HS-27A (cell line): ENCODE results near the gene HAO1.

Source experiments
- DNase-seq: peaks from one replicate; pipeline ENCODE4 v3.0.0-alpha.2; 2012; ENCODE audit warnings: low read depth, missing footprints

HAO1 gene

DNA sequence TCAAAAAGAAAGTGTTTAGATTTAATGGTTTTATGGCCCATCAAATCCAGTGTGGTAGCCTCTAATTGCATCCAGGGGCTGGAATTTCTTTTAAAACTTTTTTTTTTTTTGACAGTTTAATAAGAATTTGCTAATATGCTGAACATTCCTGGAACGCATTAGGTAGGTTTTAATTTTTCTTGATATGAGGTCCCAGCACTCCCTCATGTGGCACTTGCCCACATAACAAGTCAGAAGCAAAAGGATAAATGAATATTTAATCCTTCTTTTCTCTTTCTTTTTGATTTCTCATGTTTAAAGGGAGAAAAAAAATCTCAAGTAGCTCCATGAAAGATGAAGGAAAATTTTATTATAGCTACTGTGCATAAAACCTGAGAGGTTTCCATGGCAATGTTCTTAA is 13.5 kb downstream of the HAO1 start:
- DNase-seq, result no peak

DNA sequence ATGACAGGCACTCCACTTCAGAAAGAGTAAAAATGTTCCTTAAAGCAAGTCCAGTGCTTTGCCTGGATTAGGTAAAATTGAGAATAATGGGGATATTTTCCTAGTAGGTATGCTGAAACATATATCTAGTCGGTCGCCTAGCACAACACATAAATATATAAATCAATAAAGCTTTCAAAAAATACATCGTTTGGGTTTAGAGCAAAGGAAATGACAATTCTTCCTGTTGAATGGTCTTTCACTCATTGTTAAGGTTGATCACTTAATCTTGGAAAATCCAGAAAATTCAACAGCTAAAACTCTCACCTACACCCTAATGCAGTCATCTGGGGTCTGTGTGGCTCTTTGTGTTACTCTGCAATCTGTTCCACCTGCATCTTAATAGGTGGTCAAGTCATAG is 13.9 kb downstream of the HAO1 start:
- DNase-seq, result no peak

DNA sequence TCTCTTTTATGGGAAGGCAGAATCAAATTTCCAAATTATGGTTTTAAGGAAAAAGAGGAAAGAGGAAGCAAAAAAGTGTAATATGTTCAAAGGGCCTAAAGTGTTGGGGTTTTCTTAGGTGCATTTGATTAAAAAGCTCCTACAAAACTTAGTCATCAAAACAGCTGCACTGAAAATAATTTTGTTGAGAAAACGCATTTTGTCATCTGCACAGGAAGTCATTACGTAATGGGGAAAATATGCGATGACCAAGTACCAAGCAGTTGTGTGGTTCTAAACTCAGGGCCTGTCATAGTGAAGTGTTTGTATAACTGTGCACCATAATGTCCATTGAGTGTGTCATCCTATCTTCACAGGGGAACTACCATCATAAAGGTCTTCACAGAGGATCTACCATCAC is 15.6 kb downstream of the HAO1 start:
- peak; percentile 90 for DNase-seq

DNA sequence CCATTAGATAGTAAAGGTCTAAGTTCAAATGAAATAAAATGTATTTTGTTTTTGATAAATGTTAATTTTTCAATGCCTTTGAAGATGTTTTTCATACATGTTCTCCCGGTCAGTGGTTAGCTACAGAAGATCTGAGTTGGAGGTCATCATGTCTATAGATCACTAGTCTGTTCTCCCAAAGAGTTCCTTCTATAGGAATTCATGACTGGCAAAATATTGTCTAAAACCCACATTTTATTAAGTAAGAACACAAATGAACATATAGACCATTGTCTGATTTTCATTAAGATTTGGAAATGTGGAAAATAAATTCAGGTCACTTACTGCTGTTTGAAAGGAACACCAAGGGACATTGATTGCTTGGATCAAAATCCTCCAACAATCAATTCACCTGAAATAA is 23.6 kb downstream of the HAO1 start:
- no peak for DNase-seq

DNA sequence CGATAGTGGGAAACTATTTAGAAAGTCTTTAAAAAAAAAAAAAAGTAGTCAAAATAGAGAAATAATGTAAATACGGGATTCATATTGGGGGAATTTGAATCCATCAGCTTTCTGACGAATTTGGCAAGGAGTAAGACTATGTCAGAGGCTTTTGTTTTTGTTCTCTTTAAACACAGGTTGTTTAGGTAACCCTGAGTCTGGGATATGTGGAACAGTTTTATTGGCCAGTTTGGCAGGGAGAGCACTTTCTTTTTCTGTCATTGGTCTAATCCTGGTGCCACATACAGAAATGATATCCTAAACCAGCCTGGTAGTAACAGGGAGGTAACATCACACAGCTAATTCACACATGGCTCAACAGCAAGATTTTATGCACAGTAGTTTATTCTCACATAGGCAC is 27.7 kb downstream of the HAO1 start:
- DNase-seq, result no peak

DNA sequence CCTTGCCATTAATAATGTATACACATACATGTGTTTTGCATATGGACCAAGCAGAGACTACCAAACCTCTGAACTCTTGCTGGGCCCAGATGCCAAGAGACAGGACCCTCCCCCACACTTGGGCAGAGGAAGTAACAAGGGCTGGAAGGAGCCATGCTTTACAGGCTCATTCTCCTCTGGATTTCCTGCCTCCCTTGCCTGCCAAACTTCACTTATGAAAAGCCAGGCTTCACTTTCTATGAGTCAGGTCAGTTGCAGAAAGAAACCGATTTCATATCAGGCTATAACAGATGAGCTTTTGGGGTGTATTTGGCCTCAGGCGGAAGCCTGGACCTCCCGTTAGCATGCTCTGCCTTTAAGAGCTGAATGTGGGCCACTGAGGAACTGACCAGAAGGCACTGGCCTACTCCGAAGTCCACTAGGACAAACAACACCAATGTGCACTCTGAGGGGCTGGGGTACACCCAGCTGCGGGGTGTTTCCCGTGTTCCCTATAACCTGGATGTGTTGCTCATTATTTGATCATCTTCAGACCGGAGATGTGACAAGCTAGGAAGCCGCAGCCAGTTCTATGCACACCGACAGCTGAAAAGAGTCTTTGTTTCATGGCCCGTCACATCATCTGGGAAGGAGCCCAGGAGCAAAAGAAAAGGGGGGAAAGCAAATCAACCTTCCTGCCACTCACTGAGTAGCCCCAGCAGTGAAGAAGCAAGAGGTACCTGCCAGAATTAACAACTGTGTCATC is 28.5 kb downstream of the HAO1 start:
- no peak for DNase-seq

DNA sequence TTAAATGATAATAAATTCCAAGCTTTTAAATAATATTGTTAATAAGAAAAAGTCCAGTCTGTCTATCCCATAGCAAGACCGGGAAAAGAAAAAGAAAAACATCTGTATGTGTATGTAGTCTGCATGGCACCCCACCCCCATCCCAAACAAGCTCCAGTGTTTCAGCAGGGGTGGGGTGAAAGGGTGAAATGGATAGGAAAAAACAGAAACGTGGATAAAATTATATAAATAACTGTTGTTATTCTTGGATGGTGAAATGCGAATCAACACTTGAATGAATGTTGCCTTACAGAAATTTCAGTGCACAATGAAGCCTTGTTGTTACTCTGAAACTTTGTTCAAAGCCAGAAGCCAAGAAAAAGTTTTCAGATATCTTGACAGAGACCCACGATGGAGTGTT is 31.4 kb downstream of the HAO1 start:
- no peak for DNase-seq

DNA sequence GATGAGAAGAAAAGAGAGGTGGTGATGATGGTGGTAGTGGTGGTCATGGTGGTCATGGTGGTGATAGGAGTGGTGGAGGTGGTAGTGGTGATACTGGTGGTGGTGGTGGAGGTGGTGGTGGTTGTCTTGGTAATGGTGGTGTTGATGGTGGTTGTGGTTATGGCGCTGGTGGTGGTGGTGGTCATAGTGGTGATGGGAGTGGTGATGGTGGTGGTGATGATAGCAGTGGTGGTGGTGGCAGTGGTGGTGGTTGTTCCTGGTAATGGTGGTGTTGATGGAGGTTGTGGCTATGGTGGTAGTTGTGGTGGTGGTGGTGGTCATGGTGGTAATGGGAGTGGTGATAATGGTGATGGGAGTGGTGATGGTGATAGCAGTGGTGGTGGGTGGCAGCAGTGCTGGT is 36.8 kb downstream of the HAO1 start:
- DNase-seq, result no peak

DNA sequence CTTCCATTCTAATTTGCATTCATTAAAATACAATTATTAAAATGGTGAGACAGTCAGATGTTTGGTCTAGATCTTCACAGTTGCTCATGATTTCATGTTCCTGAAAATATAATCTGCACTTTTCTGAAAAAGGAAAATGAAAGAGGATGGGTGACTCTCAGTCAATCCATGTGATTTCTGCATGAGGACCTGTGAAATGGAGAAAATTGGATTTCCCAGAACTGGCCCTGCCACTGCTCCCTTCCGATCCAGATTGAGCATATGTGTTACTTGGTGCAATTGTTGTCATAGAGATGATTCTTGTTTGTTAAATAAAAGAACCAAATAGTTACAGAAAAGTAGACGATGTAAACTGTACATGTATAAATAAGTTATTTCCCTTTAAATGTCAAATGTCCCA is 37.4 kb downstream of the HAO1 start:
- no peak for DNase-seq

DNA sequence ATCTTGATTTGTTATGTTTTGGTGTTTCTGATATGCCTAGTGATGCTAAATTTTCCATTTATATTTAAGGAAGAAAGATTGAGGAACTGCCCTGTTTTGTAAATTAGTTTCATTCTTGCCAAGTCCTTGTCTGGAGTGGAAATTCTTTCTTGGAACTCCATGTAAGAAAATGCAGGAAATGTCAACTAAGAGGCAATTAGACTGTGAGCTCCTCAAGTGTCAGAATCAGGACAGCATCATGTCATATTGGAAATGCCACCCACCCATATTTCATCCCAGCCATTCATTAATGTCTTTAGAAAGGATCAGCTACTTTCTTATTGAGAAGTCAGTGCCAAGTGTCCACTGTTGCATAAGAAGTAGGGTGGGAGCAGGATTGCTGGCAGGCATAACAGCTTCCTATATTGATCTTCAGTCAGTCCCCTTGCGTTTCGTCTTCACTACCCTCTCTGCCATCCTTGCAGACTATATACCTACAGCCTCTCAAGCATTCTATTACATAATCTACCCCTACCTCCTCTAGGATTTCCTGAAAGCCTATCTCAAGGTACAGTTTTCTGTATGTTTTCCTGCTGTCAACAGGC is 42.4 kb downstream of the HAO1 start:
- DNase-seq, result no peak

DNA sequence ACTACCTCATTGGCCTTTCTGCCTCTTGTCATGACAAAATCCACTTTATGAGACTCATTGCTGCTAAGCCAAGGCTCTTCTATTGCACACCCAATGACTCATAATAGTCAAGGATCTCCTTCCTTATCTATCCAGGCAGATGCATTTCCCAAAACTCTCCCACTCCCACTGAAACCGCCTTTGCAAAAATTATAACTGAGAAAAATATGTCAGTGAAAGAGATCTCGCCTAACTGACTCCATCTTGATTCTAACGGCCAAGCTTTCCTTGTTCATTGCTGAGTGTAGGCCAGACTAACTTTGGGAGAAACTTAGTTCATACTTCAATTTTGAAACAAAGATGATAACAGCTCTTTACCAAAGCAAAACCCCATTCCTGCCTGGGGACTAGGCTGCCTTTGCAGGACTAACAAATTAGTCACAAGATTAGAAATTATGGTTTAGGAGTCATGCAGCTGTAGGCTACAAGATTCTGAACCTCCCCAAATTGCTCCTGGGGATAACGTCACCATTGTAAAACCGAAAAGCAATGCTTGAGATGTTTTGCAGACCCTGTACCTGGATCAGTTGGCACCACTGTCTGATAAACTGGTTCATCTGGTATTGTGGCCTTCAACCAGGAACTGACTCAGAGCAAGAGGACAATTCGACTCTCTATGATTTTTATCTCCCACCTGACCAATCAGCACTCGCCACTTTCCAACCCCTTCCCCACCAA is 47.1 kb downstream of the HAO1 start:
- no peak for DNase-seq

DNA sequence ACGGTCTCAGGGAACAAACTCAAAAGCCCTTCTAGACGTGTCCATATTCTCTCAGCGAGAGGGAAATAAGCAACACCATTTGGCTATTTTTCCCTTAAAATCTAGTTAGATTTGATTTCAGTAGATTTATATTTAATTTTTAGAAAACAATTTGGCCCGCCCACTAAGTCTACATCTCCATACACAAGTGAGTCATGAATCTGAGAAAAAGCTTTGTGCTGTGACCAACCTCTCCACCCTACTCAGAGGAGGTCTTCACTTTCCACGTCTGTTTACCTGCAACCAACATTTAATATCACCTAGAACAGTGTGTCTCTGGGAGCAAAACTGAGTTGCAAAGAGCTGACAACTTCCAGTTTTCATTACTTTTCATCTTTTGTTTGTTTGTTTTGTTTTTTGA is 48.6 kb downstream of the HAO1 start:
- no peak for DNase-seq

DNA sequence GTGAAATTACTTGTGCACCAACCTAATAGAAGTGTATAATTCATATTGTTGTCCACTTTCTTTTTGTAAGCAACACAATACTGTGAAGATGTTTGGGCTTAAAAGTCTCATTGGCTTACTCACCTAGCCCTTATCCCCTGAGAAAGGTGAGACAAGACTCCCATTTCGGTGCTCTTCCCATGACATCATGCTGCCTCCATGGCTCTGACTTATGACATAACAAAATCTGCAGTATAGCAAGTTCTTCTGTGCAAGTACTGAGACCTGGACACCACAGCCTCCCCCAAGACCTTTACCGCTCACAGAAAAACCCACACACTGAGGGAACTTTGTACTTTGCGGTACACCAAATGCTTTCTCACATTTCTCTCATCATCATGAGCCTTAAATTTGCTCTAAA is 50.5 kb downstream of the HAO1 start:
- DNase-seq, result no peak

DNA sequence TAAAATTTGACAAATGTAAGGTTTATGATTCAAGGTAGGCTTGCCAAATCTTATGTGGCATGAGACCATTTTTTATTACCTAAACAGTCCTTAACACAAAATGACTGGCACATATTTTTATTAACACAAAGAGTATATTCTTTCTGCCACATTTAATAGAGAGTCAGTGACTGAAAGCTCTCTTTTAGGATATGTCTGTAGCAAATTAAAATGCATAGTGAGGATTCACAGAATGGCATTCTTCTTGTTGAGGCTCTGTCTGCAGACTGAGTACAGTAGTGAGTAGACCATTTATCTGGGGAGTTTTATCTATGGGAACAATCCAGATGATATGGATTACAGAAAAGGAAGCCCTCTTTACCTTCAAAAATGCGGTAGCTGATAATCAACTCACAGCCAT is 56.5 kb downstream of the HAO1 start:
- DNase-seq, result no peak

DNA sequence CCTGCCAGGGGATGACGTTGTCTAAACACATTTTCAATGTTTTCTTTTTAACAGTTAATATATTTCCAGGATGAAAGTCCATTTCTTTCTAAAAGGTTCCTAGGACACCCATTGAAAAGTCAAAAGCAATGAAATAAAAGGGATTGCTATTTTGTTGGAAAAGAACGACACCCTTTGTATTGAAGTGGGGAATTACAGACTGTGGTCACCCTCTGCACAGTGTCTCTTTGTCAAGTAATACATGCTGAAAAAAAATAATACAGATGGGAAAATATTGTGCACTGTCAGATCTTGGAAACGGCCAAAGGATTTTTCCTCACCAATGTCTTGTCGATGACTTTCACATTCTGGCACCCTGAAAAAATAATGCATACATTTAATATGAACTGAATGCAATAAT is 56.9 kb downstream of the HAO1 start:
- DNase-seq, result no peak

DNA sequence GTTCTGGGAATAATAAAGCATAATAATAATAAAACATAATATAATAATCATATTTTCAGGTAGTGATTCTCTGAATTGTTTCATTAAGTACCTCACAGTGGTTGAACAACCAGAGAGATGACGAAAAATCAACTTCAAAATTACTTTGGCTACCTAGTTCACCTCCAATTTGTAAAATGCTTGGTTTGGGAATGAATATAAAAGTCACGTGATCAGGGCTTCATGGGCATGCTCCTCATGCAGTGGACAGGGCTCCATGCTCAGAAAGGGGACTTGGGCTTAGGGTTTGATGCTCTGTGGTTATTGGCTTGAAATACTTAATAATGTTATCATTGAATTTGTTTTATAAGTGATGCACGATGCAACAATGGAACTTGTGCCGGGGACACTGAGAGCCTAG is 58.2 kb downstream of the HAO1 start:
- no peak for DNase-seq

DNA sequence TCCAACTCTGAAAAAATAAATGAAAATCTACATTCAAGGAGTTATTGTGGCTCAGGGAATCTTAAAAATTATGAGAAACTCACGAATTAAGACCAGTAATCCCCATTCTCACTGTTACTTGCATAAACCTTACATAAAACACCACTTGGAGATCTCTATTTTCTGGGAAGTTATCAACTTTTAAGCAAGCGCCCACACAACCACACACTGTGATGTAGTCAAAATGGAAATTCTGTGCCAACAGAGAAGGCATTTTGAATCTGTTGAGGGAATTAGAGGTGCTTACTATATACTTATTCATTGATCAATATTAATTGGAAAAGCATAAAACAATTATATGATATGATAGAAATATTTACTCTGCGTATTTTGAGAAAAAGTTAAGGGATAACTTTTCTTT is 58.7 kb downstream of the HAO1 start:
- no peak for DNase-seq

DNA sequence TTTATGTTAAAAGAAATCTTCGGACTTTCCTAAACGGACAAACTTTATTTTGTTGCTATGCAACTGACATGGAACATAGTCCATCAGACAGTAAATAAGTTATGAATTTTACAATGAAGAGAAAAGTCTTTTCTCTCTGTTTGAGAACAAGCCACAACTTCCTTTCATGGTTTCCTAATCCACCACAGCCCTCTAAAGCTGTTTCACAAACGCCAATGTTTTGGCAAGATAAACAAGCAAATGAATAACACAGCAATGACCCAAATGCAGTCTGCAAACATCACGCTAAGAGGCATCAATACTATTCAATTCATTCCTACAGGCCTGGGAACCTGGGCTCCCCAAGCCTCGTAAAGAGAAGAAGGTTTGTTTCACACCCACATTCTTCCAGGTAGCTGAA is 60.4 kb downstream of the HAO1 start:
- no peak for DNase-seq

DNA sequence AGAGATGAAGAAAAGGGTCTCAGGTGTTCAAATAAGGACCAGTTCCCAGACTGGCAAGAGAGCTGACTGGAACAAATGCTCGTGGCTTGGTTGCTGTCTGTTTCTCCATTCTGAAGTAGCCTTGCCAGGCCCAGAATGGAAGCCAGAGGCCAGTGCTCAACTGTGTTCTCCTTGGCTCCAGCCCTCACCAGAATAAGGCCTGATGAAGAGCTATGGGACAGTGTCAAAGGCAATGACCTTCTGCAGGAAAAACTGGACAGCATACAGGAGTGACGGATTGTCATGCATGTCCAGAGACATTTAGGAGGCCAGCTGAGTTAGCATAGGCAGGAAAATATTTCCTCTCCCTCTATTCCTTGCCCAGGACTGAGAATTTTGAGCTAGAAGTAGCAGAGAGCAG is 72.2 kb downstream of the HAO1 start:
- DNase-seq, result no peak

DNA sequence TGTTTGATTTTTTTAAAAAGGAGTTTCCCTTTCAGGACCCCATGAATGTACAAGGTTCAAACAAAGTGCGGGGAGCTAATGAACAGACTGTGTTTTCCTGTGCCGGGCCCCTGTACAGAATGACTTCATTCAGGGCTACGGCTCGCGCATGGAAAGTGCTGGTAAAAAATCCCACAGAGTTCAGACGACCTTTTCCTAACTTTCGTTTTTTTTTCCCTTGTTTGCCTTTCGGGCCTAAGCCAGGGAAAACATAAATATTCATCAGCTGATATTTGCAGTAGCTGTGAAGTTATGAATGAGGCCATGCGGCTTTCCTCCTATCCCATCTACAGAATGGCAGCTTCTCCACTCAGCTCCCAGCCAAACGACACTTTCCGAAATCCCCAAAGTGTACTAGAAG is 74.0 kb downstream of the HAO1 start:
- no peak for DNase-seq

DNA sequence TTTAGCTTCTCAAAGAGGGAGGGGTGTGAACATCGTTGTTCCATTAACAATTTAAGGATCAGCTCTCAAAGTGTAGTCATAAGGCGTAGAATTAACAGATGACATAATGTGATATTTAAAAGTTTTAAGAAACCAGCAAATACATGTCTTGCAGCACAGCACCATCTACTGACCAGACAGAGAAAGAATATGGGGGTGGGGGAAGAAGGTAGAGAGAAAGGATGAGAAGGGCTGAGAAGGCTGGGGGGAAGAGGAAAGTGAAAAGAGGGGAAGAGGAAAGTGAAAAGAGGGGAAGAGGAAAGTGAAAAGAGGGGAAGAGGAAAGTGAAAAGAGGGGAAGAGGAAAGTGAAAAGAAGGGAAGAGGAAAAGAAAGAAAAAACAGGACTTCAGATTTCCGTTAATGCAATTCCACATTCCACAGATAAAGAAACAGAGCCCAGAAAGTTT is 80.9 kb downstream of the HAO1 start:
- DNase-seq, result no peak

DNA sequence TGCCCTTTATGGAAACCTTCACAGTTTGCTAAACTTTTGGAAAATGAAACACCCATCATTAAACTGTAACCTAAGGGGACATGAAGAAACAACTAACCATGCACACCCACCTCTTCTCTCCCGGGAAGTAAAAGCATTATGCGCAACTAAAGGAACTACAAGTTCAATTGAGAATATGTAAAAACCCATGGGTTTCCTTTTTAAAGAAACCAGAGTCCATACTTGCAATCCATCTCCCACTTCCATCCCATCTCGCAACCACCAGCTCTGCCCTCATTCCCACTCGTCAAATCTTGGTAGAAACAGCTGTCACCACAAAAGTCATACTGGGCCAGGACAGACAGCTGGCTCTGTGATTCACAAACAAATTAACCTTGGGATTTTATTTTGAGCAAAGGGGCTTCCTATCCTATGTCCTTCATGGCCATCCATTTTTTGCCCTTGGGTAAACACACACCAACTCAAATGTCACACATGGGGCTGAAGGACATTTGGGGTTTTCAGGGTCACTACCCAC is 81.5 kb downstream of the HAO1 start:
- DNase-seq, result no peak

DNA sequence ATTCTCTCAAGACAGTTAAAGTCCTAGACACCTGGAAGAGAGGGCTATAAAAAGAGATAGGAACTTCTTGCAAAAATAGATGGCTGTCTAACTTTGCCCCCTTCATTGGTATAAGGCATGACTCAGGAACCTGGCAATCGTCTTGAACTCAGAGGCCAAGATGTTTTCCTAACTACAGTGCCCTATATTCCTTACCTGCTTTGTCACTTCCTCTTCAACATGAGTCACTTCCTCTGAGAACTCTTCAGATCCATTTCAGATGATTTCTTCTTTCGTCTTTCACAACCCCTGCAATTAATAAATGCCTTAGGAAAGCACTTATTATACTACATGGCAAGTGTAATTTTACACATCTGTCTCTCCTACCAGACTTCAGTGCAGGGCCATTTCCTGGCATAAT is 83.5 kb downstream of the HAO1 start:
- DNase-seq, result no peak
